Activated CD4-positive, alpha-beta T cell treated with anti-CD3 and anti-CD28 coated beads for 36 hours (primary cell): ENCODE measurements around the gene ASB2. TPM values are rescaled to one million over a fixed set of nuclear protein-coding genes. Genes with fewer than 3 reads are reported as not detected.

ENCODE experiments used
- ATAC-seq: fragments of 200-7000 bp; cut with Tn5 transposase; one replicate; pipeline ENCODE4 v1.10.0; 2021; ENCODE audit warnings: mild to moderate bottlenecking, moderate library complexity
- CTCF ChIA-PET: fragments of 350-600 bp; sonication (Branson Sonifier 250); formaldehyde crosslinking; loops from one replicate; lab custom pipeline; 2021; ENCODE audit warnings: antibody characterized with exemption; lab: Charles Lee
- POLR2A ChIA-PET: fragments of 350-600 bp; sonication (Branson Sonifier 250); formaldehyde crosslinking; loops from one replicate; lab custom pipeline; 2021; ENCODE audit warnings: antibody characterized with exemption, inconsistent platforms; lab: Charles Lee
- DNase-seq: peaks from one replicate; pipeline ENCODE4 v3.0.0-alpha.2; 2020
- H3K27ac Mint-ChIP-seq: one replicate; pipeline ENCODE4 v1.8.0; 2021; ENCODE audit warnings: mixed read lengths
- H3K27me3 Mint-ChIP-seq: one replicate; pipeline ENCODE4 v1.8.0; 2021; ENCODE audit warnings: mixed read lengths
- H3K36me3 Mint-ChIP-seq: one replicate; pipeline ENCODE4 v1.8.0; 2021; ENCODE audit warnings: low read depth, mixed read lengths
- H3K4me1 Mint-ChIP-seq: one replicate; pipeline ENCODE4 v1.8.0; 2021; ENCODE audit warnings: mixed read lengths
- H3K4me3 Mint-ChIP-seq: one replicate; pipeline ENCODE4 v1.8.0; 2021; ENCODE audit warnings: mild to moderate bottlenecking, moderate library complexity, mixed read lengths
- H3K9me3 Mint-ChIP-seq: one replicate; pipeline ENCODE4 v1.8.0; 2021; ENCODE audit warnings: low read depth, mixed read lengths
- intact Hi-C, 2 experiments: fragments of 100-400 bp; cut with DNase I in 1 of 2; cut with micrococcal nuclease in 1 of 2; formaldehyde crosslinking; loops; one replicate each; pipeline versions ENCODE4 v1.14.2 to v1.15.1; 2022 to 2024; cut with DNase I, micrococcal nuclease
- total RNA-seq, 2 experiments: library from RNA; stranded (reverse); gene quantifications; one replicate each; pipeline ENCODE4 v1.2.3, GENCODE V29; 2021

ASB2 gene
- total RNA-seq, 2 experiments from 2014 or later: 24.8 to 25.5 TPM

DNA sequence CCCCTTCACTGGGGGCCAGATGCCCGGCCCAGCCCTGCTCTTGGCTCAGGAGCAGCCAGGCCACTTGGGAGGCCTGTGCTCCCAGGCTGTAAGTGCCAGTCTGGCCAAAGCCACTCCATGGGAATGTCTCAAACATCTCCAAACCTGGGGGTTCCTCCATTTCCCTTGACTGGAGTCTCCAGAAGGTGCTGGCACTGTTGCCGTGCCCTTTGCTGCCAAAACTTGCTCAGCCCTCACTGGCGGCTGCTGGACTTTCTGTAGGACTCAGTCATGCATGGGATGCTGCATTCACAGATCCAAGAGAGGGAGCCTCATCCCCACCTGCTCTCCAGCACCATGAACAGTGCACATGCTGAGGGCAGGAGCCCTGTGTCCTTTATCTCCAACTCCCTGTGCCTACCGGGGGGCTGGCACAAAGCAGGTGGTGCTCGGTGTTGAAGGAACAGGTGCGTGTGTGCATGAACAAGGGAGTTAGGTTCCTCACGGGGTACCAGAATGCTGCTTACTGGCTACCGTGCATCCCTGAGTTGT is 40.1 kb upstream of the ASB2 start:
- ChIA-PET POLR2A (no interaction called here), CTCF (interaction anchor here (0.9 to 1.4 kb wide), 3 partner anchors 9 to 81 kb away, joined by 4 read pairs; no protein-coding TSS in a partner anchor)
- ATAC-seq (no peak), DNase-seq (no peak)
- H3K9me3 Mint-ChIP-seq: no peaks in the 10 kb centered on the region
- no peaks in the 10 kb centered on the region for H3K27me3 Mint-ChIP-seq
- H3K36me3 Mint-ChIP-seq: no peaks in the 10 kb centered on the region
- peaks cover 20% of the 10 kb centered on the region for H3K4me1 Mint-ChIP-seq
- H3K27ac Mint-ChIP-seq: no peak overlapping the region
- no peak overlapping the region for H3K4me3 Mint-ChIP-seq
- intact Hi-C loops: loop anchor here in 1 of 2 experiments (10.0 kb wide), 1 partner anchor 352 kb away; no protein-coding TSS in a partner anchor

DNA sequence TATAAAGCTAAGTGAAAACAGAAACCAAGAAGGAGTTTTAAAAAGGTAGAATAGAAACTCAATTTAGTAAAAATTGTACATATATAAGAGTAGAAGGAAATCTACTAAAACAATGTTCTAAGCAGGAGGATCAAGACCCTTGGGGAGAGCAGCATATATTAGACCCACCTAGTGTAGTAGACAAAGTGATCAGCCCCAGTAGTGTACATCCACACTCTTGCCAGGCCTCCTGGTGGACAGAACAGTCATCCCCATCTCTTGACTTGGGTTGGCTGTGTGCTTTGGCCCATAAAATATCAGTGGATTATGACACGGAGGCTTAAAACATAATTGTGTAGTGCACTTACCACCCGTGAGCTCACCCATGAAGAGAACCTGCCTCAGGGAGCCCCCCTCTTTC is 38.9 kb upstream of the ASB2 start:
- intact Hi-C loops: loop anchor here in 1 of 2 experiments (10.0 kb wide), 1 partner anchor 350 kb away; no protein-coding TSS in a partner anchor
- DNase-seq: no peak
- no peaks in the 10 kb centered on the region for H3K27me3 Mint-ChIP-seq
- H3K9me3 Mint-ChIP-seq: no peaks in the 10 kb centered on the region
- CTCF ChIA-PET: interaction anchor here (0.6 to 1.4 kb wide), 2 partner anchors 21 to 822 kb away, joined by 3 to 8 read pairs; no protein-coding TSS in a partner anchor
- no peaks in the 10 kb centered on the region for H3K36me3 Mint-ChIP-seq
- peaks cover 16% of the 10 kb centered on the region for H3K4me1 Mint-ChIP-seq
- POLR2A ChIA-PET: no interaction called here
- no peak overlapping the region for H3K4me3 Mint-ChIP-seq
- no peak overlapping the region for H3K27ac Mint-ChIP-seq
- no peak for ATAC-seq

DNA sequence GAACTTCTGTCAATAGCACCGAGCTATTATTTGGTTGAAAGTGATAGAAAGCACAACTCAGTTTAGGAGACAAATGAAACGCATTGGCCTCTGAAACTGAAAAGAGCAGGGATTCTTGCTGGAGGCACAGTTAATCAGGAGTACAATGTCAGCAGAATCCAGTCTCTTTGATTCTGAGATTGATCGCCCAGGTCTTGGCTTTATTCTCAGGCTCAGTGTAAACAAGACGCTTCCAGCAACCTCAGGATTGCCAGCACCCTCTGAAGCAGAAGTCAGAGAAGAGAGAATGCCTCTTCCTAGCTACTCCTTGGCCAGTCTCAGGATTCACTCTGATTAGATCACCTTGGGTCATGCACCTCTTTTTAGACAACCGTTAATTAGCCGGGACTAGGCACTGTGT is 38.0 kb upstream of the ASB2 start:
- POLR2A ChIA-PET: no interaction called here
- Mint-ChIP-seq H3K9me3 (no peaks in the 10 kb centered on the region), H3K27me3 (peaks cover 2% of the 10 kb centered on the region), H3K27ac (no peak overlapping the region), H3K36me3 (no peaks in the 10 kb centered on the region), H3K4me1 (peaks cover 23% of the 10 kb centered on the region), H3K4me3 (no peak overlapping the region)
- no peak for ATAC-seq
- intact Hi-C loops: loop anchor here in 1 of 2 experiments (10.0 kb wide), 1 partner anchor 350 kb away; no protein-coding TSS in a partner anchor
- CTCF ChIA-PET: interaction anchor here (1.0 to 1.4 kb wide), 2 partner anchors 22 to 157 kb away, joined by 3 to 5 read pairs; no protein-coding TSS in a partner anchor
- DNase-seq: no peak

DNA sequence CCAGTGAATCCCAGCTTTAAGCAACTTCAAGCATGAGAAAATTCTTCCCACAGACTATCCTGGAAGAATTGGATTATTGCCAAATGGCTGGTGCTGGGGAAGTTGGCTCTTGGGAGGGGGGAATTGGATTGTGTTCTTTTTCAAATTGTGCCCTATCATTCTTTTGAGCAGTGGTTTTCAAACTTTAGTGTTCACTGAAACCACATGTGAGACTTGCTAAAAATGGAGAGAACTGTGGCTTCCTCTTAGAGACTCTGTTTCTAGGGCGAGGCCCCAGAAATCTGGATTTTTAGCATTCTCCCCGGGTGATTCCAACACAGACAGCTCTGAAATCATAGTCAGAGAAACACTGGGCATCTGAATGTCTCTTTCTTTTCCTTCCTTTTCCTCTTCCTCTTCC is 35.4 kb upstream of the ASB2 start:
- peak overlapping the region; percentile 11 for H3K27ac Mint-ChIP-seq
- ATAC-seq: peak; percentile 21
- peaks cover 33% of the 10 kb centered on the region for H3K4me1 Mint-ChIP-seq

DNA sequence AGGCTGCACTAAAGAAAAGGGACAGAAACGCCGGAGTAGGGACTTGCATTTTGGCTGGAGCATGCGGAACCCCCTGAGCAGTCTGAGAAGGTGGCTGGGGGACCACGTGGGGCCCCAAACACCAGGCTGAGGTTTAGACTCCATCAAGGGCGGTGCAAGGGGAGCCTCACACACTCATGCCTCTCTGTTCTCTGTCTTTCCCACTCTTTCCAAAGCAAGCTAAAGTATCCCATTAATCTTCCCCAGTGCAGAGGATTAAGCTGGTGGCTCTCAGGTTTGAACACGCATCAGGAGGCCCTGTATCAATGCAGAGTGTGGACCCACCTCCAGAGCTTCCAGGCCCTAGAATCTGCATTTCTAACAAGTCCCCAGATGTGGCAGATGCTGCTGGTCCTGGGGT is 34.3 kb upstream of the ASB2 start:
- intact Hi-C loops: loop anchor here in 1 of 2 experiments (10.0 kb wide), 1 partner anchor 346 kb away; no protein-coding TSS in a partner anchor
- H3K4me1 Mint-ChIP-seq: peaks cover 33% of the 10 kb centered on the region
- no peak overlapping the region for H3K27ac Mint-ChIP-seq
- ATAC-seq (no peak), DNase-seq (no peak)
- H3K27me3 Mint-ChIP-seq: peaks cover 2% of the 10 kb centered on the region
- no peaks in the 10 kb centered on the region for H3K9me3 Mint-ChIP-seq
- no peaks in the 10 kb centered on the region for H3K36me3 Mint-ChIP-seq
- POLR2A ChIA-PET: no interaction called here
- no peak overlapping the region for H3K4me3 Mint-ChIP-seq
- CTCF ChIA-PET: interaction anchor here (1.1 to 2.1 kb wide), 6 partner anchors 25 to 71 kb away, joined by 3 to 12 read pairs (median 4); no protein-coding TSS in a partner anchor

More for the DNA sequence above, 35.4 kb upstream of the ASB2 start:
- ChIA-PET CTCF (interaction anchor here (0.6 to 2.1 kb wide), 9 partner anchors 11 to 121 kb away, joined by 3 to 12 read pairs (median 4); partner anchors contain the start of gene OTUB2), POLR2A (no interaction called here)
- no peak overlapping the region for H3K4me3 Mint-ChIP-seq
- no peaks in the 10 kb centered on the region for H3K36me3 Mint-ChIP-seq
- intact Hi-C loops: loop anchor here in 1 of 2 experiments (10.0 kb wide), 1 partner anchor 347 kb away; no protein-coding TSS in a partner anchor
- peaks cover 2% of the 10 kb centered on the region for H3K27me3 Mint-ChIP-seq
- no peaks in the 10 kb centered on the region for H3K9me3 Mint-ChIP-seq
- DNase-seq: no peak

DNA sequence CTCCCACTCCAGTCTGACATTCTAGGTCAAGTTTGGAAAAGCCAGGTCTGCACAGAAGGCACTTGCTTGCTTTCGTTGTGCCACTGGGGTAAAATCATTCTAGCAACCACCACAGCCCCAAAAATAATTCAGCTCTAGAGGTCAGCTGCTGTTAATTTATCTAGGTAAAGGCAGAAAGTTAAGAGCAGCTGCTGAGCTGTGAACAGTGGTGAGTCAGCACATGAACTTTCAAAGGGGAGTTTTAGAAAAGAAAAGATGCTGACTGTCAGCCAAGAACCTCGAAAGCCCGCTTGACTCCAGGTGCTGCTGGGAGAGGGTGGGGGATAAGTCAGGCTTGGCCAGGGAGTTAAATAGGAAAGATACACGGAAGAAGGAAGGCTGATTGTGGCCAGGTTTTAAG is 33.4 kb upstream of the ASB2 start:
- Mint-ChIP-seq H3K9me3 (no peaks in the 10 kb centered on the region), H3K36me3 (no peaks in the 10 kb centered on the region), H3K4me3 (no peak overlapping the region), H3K27ac (no peak overlapping the region), H3K4me1 (peaks cover 33% of the 10 kb centered on the region), H3K27me3 (peaks cover 4% of the 10 kb centered on the region)
- CTCF ChIA-PET: interaction anchor here (1.5 to 2.6 kb wide), 3 partner anchors 26 to 127 kb away, joined by 3 to 8 read pairs (median 7); no protein-coding TSS in a partner anchor
- ATAC-seq: peak; percentile 45
- DNase-seq: no peak
- intact Hi-C loops: loop anchor here in 1 of 2 experiments (10.0 kb wide), 2 partner anchors 205 to 345 kb away; no protein-coding TSS in a partner anchor
- POLR2A ChIA-PET: no interaction called here

DNA sequence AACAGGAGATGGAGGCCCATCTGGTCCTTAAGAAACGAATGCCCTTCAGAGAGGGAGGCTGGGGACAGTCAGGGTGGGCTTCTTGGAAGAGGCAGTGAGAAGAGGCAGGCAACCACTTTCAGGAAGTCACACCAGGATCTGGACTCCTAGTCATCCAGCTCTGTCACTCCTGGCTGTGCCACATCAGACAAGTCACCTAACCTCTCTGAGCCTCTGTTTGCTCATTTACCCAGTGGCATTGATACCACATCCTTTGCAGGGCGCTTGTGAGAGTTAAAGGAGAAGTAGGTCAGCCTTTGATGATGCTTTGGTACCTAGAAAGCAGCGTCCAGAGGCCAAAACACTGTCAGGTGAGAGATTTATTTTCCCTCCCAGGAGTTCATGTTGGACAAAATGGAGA is 31.9 kb upstream of the ASB2 start:
- H3K4me1 Mint-ChIP-seq: peaks cover 33% of the 10 kb centered on the region
- ATAC-seq (peak; percentile 69), DNase-seq (no peak)
- POLR2A ChIA-PET: no interaction called here
- no peak overlapping the region for H3K27ac Mint-ChIP-seq
- no peaks in the 10 kb centered on the region for H3K9me3 Mint-ChIP-seq
- H3K27me3 Mint-ChIP-seq: peaks cover 7% of the 10 kb centered on the region
- CTCF ChIA-PET: interaction anchor here (2.6 kb wide), 1 partner anchor 128 kb away, joined by 8 read pairs; no protein-coding TSS in a partner anchor
- H3K36me3 Mint-ChIP-seq: no peaks in the 10 kb centered on the region
- intact Hi-C loops: loop anchor here in 1 of 2 experiments (10.0 kb wide), 1 partner anchor 203 kb away; no protein-coding TSS in a partner anchor
- no peak overlapping the region for H3K4me3 Mint-ChIP-seq

DNA sequence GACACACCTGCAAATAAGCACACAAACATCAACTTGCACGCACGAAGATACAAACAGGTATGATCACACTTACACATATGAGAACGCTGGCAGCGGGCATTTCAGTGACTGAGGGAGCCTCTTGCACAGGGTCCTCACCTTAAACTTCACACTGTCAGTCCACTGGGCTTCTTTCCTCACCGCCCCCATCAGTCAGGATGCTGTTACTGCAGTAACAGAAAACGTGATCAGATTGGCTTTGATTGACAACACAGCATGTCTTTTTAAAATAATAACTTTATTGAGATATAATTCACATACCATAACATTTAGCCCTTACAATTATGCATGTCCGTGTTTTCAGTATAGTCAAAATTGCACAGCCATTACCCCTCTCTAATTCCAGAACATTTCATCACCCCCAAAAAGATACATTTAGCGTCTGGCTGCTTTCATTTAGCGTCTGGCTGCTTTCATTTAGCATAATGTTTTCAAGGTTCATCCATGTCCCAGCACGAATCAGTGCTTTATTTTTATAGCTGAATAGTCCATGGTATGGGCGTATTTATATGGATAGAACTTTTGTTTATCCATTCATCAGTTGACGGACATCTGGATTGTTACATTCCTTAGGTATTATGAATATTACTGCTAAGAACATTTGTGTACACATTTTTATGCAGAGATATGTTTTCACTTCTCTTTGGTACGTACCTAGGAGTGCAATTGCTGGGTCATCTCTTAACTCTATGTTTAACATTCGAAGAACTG is 29.1 kb upstream of the ASB2 start:
- intact Hi-C loops: loop anchor here in 1 of 2 experiments (10.0 kb wide), 1 partner anchor 201 kb away; no protein-coding TSS in a partner anchor
- DNase-seq (peak; percentile 52), ATAC-seq (no peak)
- Mint-ChIP-seq H3K4me3 (no peak overlapping the region), H3K27me3 (peaks cover 7% of the 10 kb centered on the region), H3K4me1 (peaks cover 22% of the 10 kb centered on the region), H3K36me3 (no peaks in the 10 kb centered on the region), H3K9me3 (no peaks in the 10 kb centered on the region), H3K27ac (no peak overlapping the region)
- CTCF ChIA-PET: interaction anchor here (0.6 to 16.7 kb wide), 6 partner anchors 16 to 134 kb away, joined by 3 to 349 read pairs (median 5); partner anchors contain the start of gene OTUB2
- POLR2A ChIA-PET: no interaction called here

DNA sequence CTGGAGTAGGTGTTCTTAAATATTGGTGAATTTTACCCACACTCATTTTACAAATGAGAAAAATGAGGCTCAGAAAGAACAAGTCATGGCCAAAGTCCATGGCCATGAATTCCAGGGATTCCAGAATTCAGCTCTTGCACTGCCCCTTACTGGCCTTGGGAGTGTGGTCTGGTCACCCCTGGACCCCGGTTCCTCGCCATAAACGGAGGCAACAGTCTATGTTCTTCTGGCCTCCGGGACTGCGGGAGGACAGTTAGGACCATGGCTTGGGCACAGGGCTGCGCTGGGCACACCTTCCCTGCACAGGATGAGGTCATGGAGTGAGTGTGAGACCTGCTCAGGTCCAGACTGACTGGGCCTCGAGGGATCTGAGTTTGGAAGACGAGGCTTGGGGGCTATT is 27.6 kb upstream of the ASB2 start:
- Mint-ChIP-seq H3K9me3 (no peaks in the 10 kb centered on the region), H3K36me3 (no peaks in the 10 kb centered on the region), H3K27me3 (peaks cover 5% of the 10 kb centered on the region), H3K4me3 (no peak overlapping the region), H3K4me1 (peaks cover 16% of the 10 kb centered on the region), H3K27ac (no peak overlapping the region)
- ChIA-PET POLR2A (no interaction called here), CTCF (interaction anchor here (0.5 to 16.7 kb wide), 7 partner anchors 17 to 132 kb away, joined by 3 to 349 read pairs (median 5); no protein-coding TSS in a partner anchor)
- intact Hi-C loops: loop anchor here in 1 of 2 experiments (10.0 kb wide), 1 partner anchor 199 kb away; no protein-coding TSS in a partner anchor
- no peak for ATAC-seq
- no peak for DNase-seq

DNA sequence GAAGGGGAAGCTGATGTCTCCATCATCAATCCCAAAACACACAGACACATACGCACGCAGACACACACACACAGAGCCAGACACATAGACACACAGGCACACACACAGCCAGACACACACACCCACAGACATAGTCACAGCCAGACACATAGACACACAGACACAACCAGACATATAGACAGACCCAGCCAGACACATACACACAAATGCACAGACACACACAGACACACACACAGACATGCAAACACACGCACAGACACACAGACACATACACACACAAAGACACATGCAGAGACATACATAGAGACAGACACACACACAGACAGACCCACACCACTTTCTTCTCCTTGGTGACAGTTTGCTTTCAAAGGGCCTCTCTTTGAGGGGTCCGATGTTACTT is 27.0 kb upstream of the ASB2 start:
- ATAC-seq (no peak), DNase-seq (no peak)
- no peaks in the 10 kb centered on the region for H3K36me3 Mint-ChIP-seq
- ChIA-PET CTCF (interaction anchor here (0.5 to 16.7 kb wide), 5 partner anchors 17 to 75 kb away, joined by 3 to 349 read pairs (median 5); no protein-coding TSS in a partner anchor), POLR2A (no interaction called here)
- no peak overlapping the region for H3K27ac Mint-ChIP-seq
- H3K4me3 Mint-ChIP-seq: no peak overlapping the region
- H3K9me3 Mint-ChIP-seq: no peaks in the 10 kb centered on the region
- intact Hi-C loops: loop anchor here in 1 of 2 experiments (10.0 kb wide), 1 partner anchor 199 kb away; no protein-coding TSS in a partner anchor
- H3K27me3 Mint-ChIP-seq: peaks cover 5% of the 10 kb centered on the region
- H3K4me1 Mint-ChIP-seq: peaks cover 16% of the 10 kb centered on the region
